B cell (primary cell): ENCODE results near the gene MAN1A1. TPM values are rescaled to one million over a fixed set of nuclear protein-coding genes. Genes with fewer than 3 reads are reported as not detected.

Source experiments
- ATAC-seq: fragments of 200-7000 bp; cut with Tn5 transposase; one replicate; pipeline ENCODE4 v1.10.0; 2021; ENCODE audit warnings: low read depth, mild to moderate bottlenecking, moderate number of reproducible peaks, moderate library complexity
- CTCF ChIA-PET: fragments of 350-600 bp; sonication (Branson Sonifier 250); formaldehyde crosslinking; loops from one replicate; lab custom pipeline; 2021; ENCODE audit warnings: antibody characterized with exemption, inconsistent platforms; lab: Charles Lee
- POLR2A ChIA-PET: fragments of 350-600 bp; sonication (Branson Sonifier 250); formaldehyde crosslinking; loops from one replicate; lab custom pipeline; 2021; ENCODE audit warnings: antibody characterized with exemption; lab: Charles Lee
- DNase-seq: peaks from one replicate; pipeline ENCODE4 v3.0.0; 2013
- H2AFZ ChIP-seq: 2 replicates; pipeline ENCODE4 v1.6.1; 2012; ENCODE audit warnings: mild to moderate bottlenecking, low read depth, low read length; ENCODE audit not compliant: insufficient read depth, poor library complexity, severe bottlenecking
- H3K27ac ChIP-seq, 2 donors: 1 replicate in 1 of 2; 2 replicates in 1 of 2; pipeline ENCODE4 v1.5.1; 2012 to 2013; ENCODE audit warnings: low read length in 2 of 2, mild to moderate bottlenecking in 2 of 2, moderate library complexity in 1 of 2
- H3K27me3 ChIP-seq, 4 experiments: fragments of 200-600 bp in 1 of 4; sonication (generic) in 1 of 4; replicated peaks in 1 of 4; 1 replicate in 2 of 4; 2 replicates in 2 of 4; pipeline versions ENCODE4 v1.6.1 to v1.7.0; 2013 to 2016; ENCODE audit warnings: low read length in 3 of 4, mild to moderate bottlenecking in 2 of 4, mixed read lengths in 1 of 4, moderate library complexity in 1 of 4; ENCODE audit not compliant: insufficient read depth in 4 of 4, control insufficient read depth in 3 of 4; ENCODE audit errors: control extremely low read depth in 1 of 4
- H3K36me3 ChIP-seq, 2 experiments: replicated peaks in 1 of 2; 1 replicate in 1 of 2; 2 replicates in 1 of 2; pipeline versions ENCODE4 v1.6.1 to v1.7.1; 2013; ENCODE audit warnings: low read length in 1 of 2; ENCODE audit not compliant: insufficient read depth in 2 of 2, control insufficient read depth in 1 of 2; ENCODE audit errors: control extremely low read depth in 1 of 2, extremely low read depth in 1 of 2
- H3K4me1 ChIP-seq, 2 donors: fragments of 200-600 bp in 1 of 2; sonication (generic) in 1 of 2; 1 replicate in 1 of 2; 2 replicates in 1 of 2; pipeline versions ENCODE4 v1.5.1 to v1.6.1; 2013 to 2017; ENCODE audit warnings: low read length in 2 of 2; ENCODE audit not compliant: control insufficient read depth in 2 of 2, insufficient read depth in 2 of 2
- H3K4me2 ChIP-seq: replicated peaks from 2 replicates; pipeline ENCODE3; 2012; ENCODE audit warnings: mild to moderate bottlenecking, low read depth, low read length; ENCODE audit not compliant: poor library complexity, severe bottlenecking
- H3K4me3 ChIP-seq, 5 experiments: fragments of 200-600 bp in 1 of 5; sonication (generic) in 1 of 5; 1 replicate in 3 of 5; 2 replicates in 2 of 5; pipeline versions ENCODE4 v1.5.1 to v1.7.0; 2011 to 2016; ENCODE audit warnings: low read length in 4 of 5, mild to moderate bottlenecking in 4 of 5, low read depth in 2 of 5, control low read depth in 1 of 5, moderate library complexity in 1 of 5; ENCODE audit not compliant: insufficient read depth in 1 of 5; ENCODE audit errors: control extremely low read depth in 1 of 5, extremely low read depth in 1 of 5
- H3K79me2 ChIP-seq: fragments of 200-600 bp; sonication (generic); one replicate; pipeline ENCODE4 v1.6.0; 2016; ENCODE audit warnings: low read length; ENCODE audit not compliant: control insufficient read depth, insufficient read depth
- H3K9ac ChIP-seq: fragments of 200-600 bp; sonication (generic); 2 replicates; pipeline ENCODE4 v1.6.1; 2017; ENCODE audit warnings: mild to moderate bottlenecking, low read length, moderate library complexity
- H3K9me3 ChIP-seq, 3 donors: one replicate each; pipeline versions ENCODE4 v1.6.1 to v1.7.1; 2013; ENCODE audit warnings: low read length in 2 of 3; ENCODE audit not compliant: control insufficient read depth in 2 of 3, insufficient read depth in 1 of 3; ENCODE audit errors: control extremely low read depth in 1 of 3
- H4K20me1 ChIP-seq: 2 replicates; pipeline ENCODE4 v1.6.0; 2012; ENCODE audit warnings: mild to moderate bottlenecking, low read length; ENCODE audit not compliant: insufficient read depth, control insufficient read depth, poor library complexity, severe bottlenecking
- H3K27ac Mint-ChIP-seq: one replicate; pipeline ENCODE4 v1.8.0; 2021; ENCODE audit warnings: mixed read lengths
- H3K27me3 Mint-ChIP-seq: one replicate; pipeline ENCODE4 v1.8.0; 2021; ENCODE audit warnings: mixed read lengths
- H3K4me1 Mint-ChIP-seq: one replicate; pipeline ENCODE4 v1.8.0; 2021; ENCODE audit warnings: mixed read lengths
- H3K4me3 Mint-ChIP-seq: one replicate; pipeline ENCODE4 v1.8.0; 2021; ENCODE audit warnings: mixed read lengths
- H3K9me3 Mint-ChIP-seq: one replicate; pipeline ENCODE4 v1.8.0; 2022; ENCODE audit warnings: mixed read lengths; ENCODE audit not compliant: insufficient read depth
- EZH2 ChIP-seq: IDR thresholded peaks from 2 replicates; pipeline ENCODE4 v1.6.1; 2012; ENCODE audit warnings: borderline replicate concordance, low read depth, mild to moderate bottlenecking, moderate library complexity, low read length; ENCODE audit not compliant: insufficient read depth, poor library complexity, severe bottlenecking
- WGBS: methylation state at CpG from one replicate; pipeline ENCODE4 v1.1.5; 2013; ENCODE audit warnings: missing lambda C conversion rate; ENCODE audit not compliant: insufficient coverage; 5-methylcytosine and 5-hydroxymethylcytosine counted together
- intact Hi-C: fragments of 100-400 bp; cut with micrococcal nuclease; formaldehyde crosslinking; loops from one replicate; pipeline ENCODE4 v1.10.0; 2022
- polyA plus RNA-seq: library from polyadenylated mRNA; depleted of rRNA; stranded (reverse); fragments of >200 nt; gene quantifications from 2 replicates; pipeline ENCODE4 v1.2.3, GENCODE V29; 2012
- total RNA-seq, 2 donors: library from RNA; stranded (reverse); fragments of 120-200 nt in 1 of 2; gene quantifications; 1 replicate in 1 of 2; 2 replicates in 1 of 2; pipeline versions ENCODE4 v1.2.3 to v1.2.4, GENCODE V29; 2013 to 2022
- TF ChIP-seq, protein P1 (sequence below): fragments of 200-600 bp; IDR thresholded peaks from one replicate; pipeline ENCODE4 v1.8.0; 2022; ENCODE audit warnings: antibody characterized with exemption, mild to moderate bottlenecking

MAN1A1 gene
- total and polyA plus RNA-seq, 2 donors (not counting 1 experiment from before 2014, with no cell fraction given): 5.1 to 31.7 TPM

DNA sequence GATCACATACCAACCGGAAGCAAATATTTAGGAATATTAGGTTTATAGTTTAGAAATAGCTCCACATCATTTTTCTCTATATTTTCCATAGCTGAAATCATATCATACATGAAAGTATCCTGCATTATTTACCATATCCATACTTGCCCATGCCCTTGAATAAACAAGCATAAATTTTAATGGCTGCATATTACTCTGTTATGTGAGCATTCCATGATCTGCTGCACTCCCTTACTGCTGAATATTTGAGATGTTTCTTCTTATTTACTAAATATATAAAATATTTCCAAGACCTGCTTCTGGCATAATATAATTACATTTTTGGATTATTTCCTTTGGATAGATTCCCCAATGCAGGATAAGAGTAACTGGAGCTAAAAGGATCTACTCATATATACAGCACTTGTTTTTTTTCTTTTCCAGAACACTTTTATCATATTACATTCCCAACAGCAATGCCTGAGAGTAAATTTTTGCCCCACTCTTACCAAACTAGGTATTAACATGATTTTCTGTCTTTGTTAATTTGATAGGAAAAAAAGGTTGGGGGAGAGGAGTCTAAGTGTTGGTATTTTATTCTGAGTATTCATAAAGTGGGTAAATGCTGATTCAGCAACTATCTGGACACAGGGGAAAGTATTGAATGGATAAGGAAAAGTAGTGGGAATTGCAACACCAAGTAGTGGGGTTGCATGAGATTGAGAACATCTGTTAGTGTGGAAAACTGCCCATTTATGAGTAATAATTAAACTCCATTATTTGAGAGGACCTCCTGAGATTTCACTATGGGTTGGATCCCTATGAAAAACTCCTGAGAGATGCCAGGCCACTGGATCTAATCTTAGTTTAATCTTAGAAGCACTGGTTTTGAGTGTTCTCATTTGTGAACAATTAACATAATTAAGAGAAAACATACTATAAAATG is 76.0 kb downstream of the MAN1A1 start:
- H3K9ac ChIP-seq: no peak overlapping the region
- ChIA-PET POLR2A (no interaction called here), CTCF (no interaction called here)
- peaks cover 8 to 9% (median 9%) of the 10 kb centered on the region in 3 donors for H3K9me3 ChIP-seq
- peaks cover 8% of the 10 kb centered on the region for H3K79me2 ChIP-seq
- H3K4me3 ChIP-seq: no peak overlapping the region
- H3K27me3 ChIP-seq: no peaks in the 10 kb centered on the region
- H3K27ac ChIP-seq: no peak overlapping the region
- ATAC-seq (no peak), DNase-seq (no peak)
- H3K4me3 Mint-ChIP-seq: no peak overlapping the region
- peaks cover 3% of the 10 kb centered on the region in 2 experiments for H3K36me3 ChIP-seq
- no peaks in the 10 kb centered on the region for H3K4me1 ChIP-seq
- H3K27ac Mint-ChIP-seq: no peak overlapping the region
- TF ChIP-seq, protein P1, sequence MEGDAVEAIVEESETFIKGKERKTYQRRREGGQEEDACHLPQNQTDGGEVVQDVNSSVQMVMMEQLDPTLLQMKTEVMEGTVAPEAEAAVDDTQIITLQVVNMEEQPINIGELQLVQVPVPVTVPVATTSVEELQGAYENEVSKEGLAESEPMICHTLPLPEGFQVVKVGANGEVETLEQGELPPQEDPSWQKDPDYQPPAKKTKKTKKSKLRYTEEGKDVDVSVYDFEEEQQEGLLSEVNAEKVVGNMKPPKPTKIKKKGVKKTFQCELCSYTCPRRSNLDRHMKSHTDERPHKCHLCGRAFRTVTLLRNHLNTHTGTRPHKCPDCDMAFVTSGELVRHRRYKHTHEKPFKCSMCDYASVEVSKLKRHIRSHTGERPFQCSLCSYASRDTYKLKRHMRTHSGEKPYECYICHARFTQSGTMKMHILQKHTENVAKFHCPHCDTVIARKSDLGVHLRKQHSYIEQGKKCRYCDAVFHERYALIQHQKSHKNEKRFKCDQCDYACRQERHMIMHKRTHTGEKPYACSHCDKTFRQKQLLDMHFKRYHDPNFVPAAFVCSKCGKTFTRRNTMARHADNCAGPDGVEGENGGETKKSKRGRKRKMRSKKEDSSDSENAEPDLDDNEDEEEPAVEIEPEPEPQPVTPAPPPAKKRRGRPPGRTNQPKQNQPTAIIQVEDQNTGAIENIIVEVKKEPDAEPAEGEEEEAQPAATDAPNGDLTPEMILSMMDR: no peak
- no peak for TF ChIP-seq EZH2
- H3K4me2 ChIP-seq: no peak overlapping the region
- H3K9me3 Mint-ChIP-seq: peaks cover 6% of the 10 kb centered on the region
- WGBS: no CpG with 5 or more reads among the region's 1 CpG
- no peaks in the 10 kb centered on the region for H3K4me1 Mint-ChIP-seq
- H4K20me1 ChIP-seq: no peaks in the 10 kb centered on the region
- intact Hi-C loops: no loop called here
- H2AFZ ChIP-seq: no peak overlapping the region
- H3K27me3 Mint-ChIP-seq: no peaks in the 10 kb centered on the region

GRCh38 chr6:119270545-119270944 is 79.0 kb downstream of the MAN1A1 start:
- TF ChIP-seq, protein P1: no peak
- no peak for TF ChIP-seq EZH2
- H3K4me1 ChIP-seq: no peaks in the 10 kb centered on the region
- no peak overlapping the region for H3K27ac ChIP-seq
- H3K27me3 ChIP-seq: no peaks in the 10 kb centered on the region
- ChIA-PET CTCF (no interaction called here), POLR2A (no interaction called here)
- no peaks in the 10 kb centered on the region for H4K20me1 ChIP-seq
- intact Hi-C loops: no loop called here
- H2AFZ ChIP-seq: no peak overlapping the region
- no peak overlapping the region for H3K9ac ChIP-seq
- no peak overlapping the region for H3K4me3 Mint-ChIP-seq
- H3K36me3 ChIP-seq: peaks cover 0 to 3% of the 10 kb centered on the region in 2 experiments
- peaks cover 5% of the 10 kb centered on the region for H3K79me2 ChIP-seq
- peaks cover 9% of the 10 kb centered on the region for H3K4me1 Mint-ChIP-seq
- no CpG with 5 or more reads among the region's 3 CpGs for WGBS
- no peaks in the 10 kb centered on the region for H3K27me3 Mint-ChIP-seq
- DNase-seq (no peak), ATAC-seq (no peak)
- H3K9me3 ChIP-seq: peaks cover 8 to 9% (median 9%) of the 10 kb centered on the region in 3 donors
- peaks cover 6% of the 10 kb centered on the region for H3K9me3 Mint-ChIP-seq
- no peak overlapping the region for H3K4me3 ChIP-seq
- H3K27ac Mint-ChIP-seq: no peak overlapping the region
- no peak overlapping the region for H3K4me2 ChIP-seq
